HEK293T (cell line): ENCODE results near the gene SEC14L1.

Experiments
- CTCF ChIA-PET: fragments of 350-600 bp; formaldehyde crosslinking; extraction: SDS; loops from one replicate; lab custom pipeline; 2021; ENCODE audit warnings: antibody characterized with exemption, inconsistent platforms; lab: Yijun Ruan, JAX
- POLR2A ChIA-PET: fragments of 350-600 bp; formaldehyde crosslinking; extraction: SDS; loops from one replicate; lab custom pipeline; 2020; ENCODE audit warnings: antibody characterized with exemption, inconsistent platforms; lab: Yijun Ruan, JAX
- DNase-seq: peaks from one replicate; pipeline ENCODE4 v3.0.0; 2012; ENCODE audit warnings: mixed read lengths; ENCODE audit errors: extremely low spot score
- ARNT ChIP-seq: fragments of 450-650 bp; IDR thresholded peaks from 2 replicates; pipeline ENCODE4 v1.6.1; 2017; ENCODE audit warnings: mild to moderate bottlenecking
- BHLHE40 ChIP-seq: fragments of 450-650 bp; IDR thresholded peaks from 2 replicates; pipeline ENCODE4 v1.6.1; 2016; ENCODE audit warnings: mild to moderate bottlenecking, moderate library complexity, borderline replicate concordance
- CTBP1 ChIP-seq: fragments of 450-650 bp; IDR thresholded peaks from 2 replicates; pipeline ENCODE4 v1.6.1; 2016; ENCODE audit warnings: borderline replicate concordance
- ELF4 ChIP-seq: fragments of 450-650 bp; IDR thresholded peaks from 2 replicates; pipeline ENCODE4 v1.6.1; 2017; ENCODE audit warnings: antibody characterized with exemption
- FOXA1 ChIP-seq: fragments of 450-650 bp; IDR thresholded peaks from 2 replicates; pipeline ENCODE4 v1.6.1; 2016; ENCODE audit warnings: mild to moderate bottlenecking
- FOXK2 ChIP-seq: fragments of 450-650 bp; IDR thresholded peaks from 2 replicates; pipeline ENCODE4 v1.6.1; 2016; ENCODE audit warnings: mild to moderate bottlenecking
- FOXM1 ChIP-seq: fragments of 450-650 bp; IDR thresholded peaks from 2 replicates; pipeline ENCODE4 v1.6.1; 2017; ENCODE audit warnings: mild to moderate bottlenecking, borderline replicate concordance
- HDGF ChIP-seq: fragments of 450-650 bp; IDR thresholded peaks from 2 replicates; pipeline ENCODE4 v1.6.1; 2017; ENCODE audit warnings: antibody characterized with exemption, borderline replicate concordance
- L3MBTL2 ChIP-seq: fragments of 450-650 bp; conservative IDR thresholded peaks from 2 replicates; pipeline ENCODE4 v1.6.1; 2016; ENCODE audit warnings: mild to moderate bottlenecking
- LEF1 ChIP-seq: fragments of 450-650 bp; IDR thresholded peaks from 2 replicates; pipeline ENCODE4 v1.6.1; 2017; ENCODE audit warnings: mild to moderate bottlenecking, borderline replicate concordance
- NFRKB ChIP-seq: fragments of 450-650 bp; IDR thresholded peaks from 2 replicates; pipeline ENCODE4 v1.6.1; 2016; ENCODE audit warnings: mild to moderate bottlenecking, moderate library complexity
- SP1 ChIP-seq: fragments of 450-650 bp; IDR thresholded peaks from 2 replicates; pipeline ENCODE4 v1.6.1; 2017
- SUZ12 ChIP-seq: fragments of 450-650 bp; IDR thresholded peaks from 2 replicates; pipeline ENCODE4 v1.6.1; 2016; ENCODE audit warnings: mild to moderate bottlenecking
- TARDBP ChIP-seq: fragments of 450-650 bp; IDR thresholded peaks from 2 replicates; pipeline ENCODE4 v1.6.1; 2016
- ZNF384 ChIP-seq: fragments of 450-650 bp; IDR thresholded peaks from 2 replicates; pipeline ENCODE4 v1.6.1; 2016
- TF ChIP-seq, protein P1 (sequence below): fragments of 450-650 bp; IDR thresholded peaks from 2 replicates; pipeline ENCODE4 v1.6.1; 2016

SEC14L1 gene

DNA sequence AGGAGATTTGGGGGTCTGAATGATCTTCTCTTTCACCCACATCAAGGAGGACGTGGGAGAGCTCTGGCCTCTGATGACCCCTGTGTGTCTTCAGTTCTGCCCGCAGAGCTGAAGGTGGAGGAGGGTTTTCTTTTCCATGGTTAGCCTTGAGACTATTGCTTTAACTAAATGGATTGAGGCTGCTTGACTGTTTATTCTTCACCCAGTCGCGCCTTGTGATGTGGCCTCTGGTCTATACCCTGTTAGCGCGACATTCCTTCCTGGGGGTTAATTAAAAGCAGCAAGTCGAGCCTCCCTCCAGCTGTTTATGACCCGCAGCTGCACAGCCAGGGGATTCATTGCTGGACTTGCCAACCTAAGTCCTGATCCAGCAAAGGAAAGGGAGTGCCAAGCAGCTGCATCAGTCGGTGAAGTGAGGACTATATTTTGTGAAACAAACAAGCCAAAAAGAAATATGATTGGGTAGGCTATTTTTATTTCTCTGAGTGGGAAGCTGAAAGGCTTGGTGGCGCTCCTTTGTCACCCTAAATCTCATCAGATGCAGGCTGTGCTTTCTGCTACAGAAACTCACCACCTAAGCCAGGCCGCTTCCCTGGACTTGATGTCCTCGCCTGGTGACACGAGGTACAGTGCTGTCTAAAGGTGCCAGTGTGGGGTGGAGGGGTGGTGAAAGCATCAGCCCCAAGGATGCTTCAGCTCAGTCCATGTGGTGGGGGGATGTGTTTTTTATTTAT, 11.0 kb upstream of the SEC14L1 start:
- CTCF ChIA-PET, result no interaction called here
- no peak for DNase-seq
- no peak for TF ChIP-seq FOXA1
- no peak for TF ChIP-seq ZNF384
- no peak for TF ChIP-seq SP1
- POLR2A ChIA-PET, result interaction anchor here (0.9 to 2.6 kb wide), 2 partner anchors 11 to 41 kb away, joined by 3 to 15 read pairs; partner anchors contain the start of gene SEC14L1

DNA sequence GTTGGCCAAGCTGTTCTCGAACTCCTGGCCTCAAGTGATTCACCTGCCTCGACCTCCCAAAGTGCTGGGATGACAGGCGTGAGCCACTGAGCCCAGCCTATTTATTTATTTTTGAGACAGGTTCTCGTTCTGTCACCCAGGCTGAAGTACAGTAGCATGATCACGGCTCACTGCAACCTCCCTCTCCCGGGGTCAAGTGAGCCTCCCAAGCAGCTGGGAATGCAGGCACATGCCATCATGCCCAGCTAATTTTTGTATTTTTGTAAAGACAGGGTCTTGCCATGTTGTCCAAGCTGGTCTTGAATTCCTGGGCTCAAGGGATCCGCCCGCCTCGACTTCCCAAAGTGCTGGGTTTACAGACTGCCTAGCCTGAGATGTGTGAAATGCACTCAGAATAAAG, 10.2 kb upstream of the SEC14L1 start:
- DNase-seq, result no peak
- POLR2A ChIA-PET, result interaction anchor here (2.6 to 2.7 kb wide), 2 partner anchors 10 kb away, joined by 13 to 15 read pairs; partner anchors contain the start of gene SEC14L1
- CTCF ChIA-PET, result no interaction called here

DNA sequence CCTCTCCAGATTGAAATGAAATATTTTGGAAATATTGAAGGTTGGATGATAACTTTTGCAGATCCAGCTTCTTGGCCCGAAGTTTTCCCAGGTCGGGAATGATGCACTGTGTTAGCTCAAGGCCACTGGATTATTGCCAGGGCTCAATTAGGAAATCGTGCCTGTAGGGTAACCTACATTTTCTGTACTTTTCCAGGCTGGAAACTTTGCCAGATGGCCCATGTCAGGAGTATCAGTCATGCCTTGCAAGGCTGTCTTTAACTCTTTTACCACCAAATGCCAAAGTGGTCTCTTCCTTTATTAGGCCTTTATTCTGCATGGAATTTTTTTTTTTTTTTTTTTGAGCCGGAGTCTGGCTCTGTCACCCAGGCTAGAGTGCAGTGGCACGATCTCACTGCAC, 8.9 kb upstream of the SEC14L1 start:
- no peak for DNase-seq
- CTCF ChIA-PET, result interaction anchor here (0.7 kb wide), 1 partner anchor 14 kb away, joined by 5 read pairs; no protein-coding TSS in a partner anchor
- no peak for TF ChIP-seq FOXA1
- TF ChIP-seq, protein P1, sequence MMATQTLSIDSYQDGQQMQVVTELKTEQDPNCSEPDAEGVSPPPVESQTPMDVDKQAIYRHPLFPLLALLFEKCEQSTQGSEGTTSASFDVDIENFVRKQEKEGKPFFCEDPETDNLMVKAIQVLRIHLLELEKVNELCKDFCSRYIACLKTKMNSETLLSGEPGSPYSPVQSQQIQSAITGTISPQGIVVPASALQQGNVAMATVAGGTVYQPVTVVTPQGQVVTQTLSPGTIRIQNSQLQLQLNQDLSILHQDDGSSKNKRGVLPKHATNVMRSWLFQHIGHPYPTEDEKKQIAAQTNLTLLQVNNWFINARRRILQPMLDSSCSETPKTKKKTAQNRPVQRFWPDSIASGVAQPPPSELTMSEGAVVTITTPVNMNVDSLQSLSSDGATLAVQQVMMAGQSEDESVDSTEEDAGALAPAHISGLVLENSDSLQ, result no peak
- TF ChIP-seq FOXK2, result no peak
- no peak for TF ChIP-seq ZNF384
- no peak for TF ChIP-seq NFRKB
- TF ChIP-seq ELF4, result no peak
- no peak for TF ChIP-seq CTBP1
- no peak for TF ChIP-seq L3MBTL2
- TF ChIP-seq FOXM1, result no peak
- TF ChIP-seq LEF1, result no peak
- no peak for TF ChIP-seq SUZ12
- TF ChIP-seq HDGF, result no peak
- TF ChIP-seq ARNT, result no peak
- POLR2A ChIA-PET, result interaction anchor here (2.7 kb wide), 1 partner anchor 8 kb away, joined by 13 read pairs; the partner anchor contains the start of gene SEC14L1

More for the DNA sequence above, 10.2 kb upstream of the SEC14L1 start:
- TF ChIP-seq CTBP1 (no peak), FOXK2 (no peak)

DNA sequence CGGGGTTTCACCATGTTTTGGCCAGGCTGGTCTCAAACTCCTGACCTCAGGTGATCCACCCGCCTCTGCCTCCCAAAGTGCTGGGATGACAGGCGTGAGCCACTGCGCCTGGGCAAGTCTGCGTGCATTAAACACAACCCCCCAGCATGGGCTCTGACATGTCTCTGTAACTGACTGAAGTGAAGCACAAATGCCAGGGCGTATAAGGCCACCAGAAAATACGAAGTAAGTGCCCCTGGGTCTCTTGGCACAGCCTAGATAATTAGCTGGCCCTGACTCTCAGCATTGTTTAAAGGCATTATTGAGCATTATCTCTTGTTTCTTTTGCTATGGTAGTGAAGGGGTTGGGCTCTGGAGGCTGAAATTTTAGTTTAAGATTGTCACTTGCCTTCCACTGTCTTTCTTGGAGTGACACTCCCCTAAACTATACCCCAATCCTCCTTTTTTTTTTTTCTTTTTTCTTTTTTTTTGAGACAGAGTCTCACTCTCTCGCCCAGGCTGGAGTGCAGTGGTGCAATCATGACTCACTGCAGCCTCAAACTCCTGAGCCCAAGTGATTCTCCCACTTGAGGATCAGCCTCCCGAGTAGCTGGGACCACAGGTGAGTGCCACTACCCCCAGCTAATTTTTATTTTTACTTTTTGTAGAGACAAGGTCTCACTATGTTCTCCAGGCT, 8.2 kb upstream of the SEC14L1 start:
- ChIA-PET POLR2A (interaction anchor here (2.7 kb wide), 1 partner anchor 8 kb away, joined by 13 read pairs; the partner anchor contains the start of gene SEC14L1), CTCF (interaction anchor here (0.6 kb wide), 1 partner anchor 44 kb away, joined by 9 read pairs; no protein-coding TSS in a partner anchor)
- DNase-seq, result no peak
- TF ChIP-seq ZNF384 (no peak), FOXK2 (no peak), SUZ12 (no peak), HDGF (no peak), LEF1 (no peak), NFRKB (no peak), FOXA1 (no peak), FOXM1 (no peak), SP1 (no peak), TARDBP (no peak), ELF4 (no peak), BHLHE40 (no peak), L3MBTL2 (no peak), ARNT (no peak), CTBP1 (no peak)
- TF ChIP-seq, protein P1, result no peak

DNA sequence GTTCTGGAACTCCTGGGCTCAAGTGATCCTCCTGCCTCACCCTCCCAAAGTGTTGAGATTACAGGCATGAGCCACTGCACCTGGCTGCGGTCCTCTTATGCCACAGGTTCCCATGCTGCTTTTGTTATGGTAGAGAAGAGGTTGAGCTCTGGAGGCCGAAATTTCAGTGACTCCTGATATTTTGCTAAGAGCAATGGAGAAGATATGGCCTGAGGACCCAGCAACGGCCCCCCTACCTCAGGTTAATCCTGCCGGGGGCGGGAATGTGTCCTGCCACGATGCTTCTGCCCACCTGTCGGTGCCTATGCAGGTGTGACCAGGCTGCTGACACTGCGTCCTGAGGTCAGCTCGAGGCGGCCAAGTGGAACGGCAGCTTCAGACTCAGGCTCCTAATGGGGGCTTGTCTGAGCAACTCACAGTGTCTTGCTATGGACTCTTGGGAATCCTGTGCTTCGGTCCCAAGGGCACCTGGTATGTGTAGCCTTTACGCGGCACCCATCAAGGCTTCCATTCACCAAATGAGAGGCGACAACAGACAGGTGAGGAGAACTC, 7.6 kb upstream of the SEC14L1 start:
- ChIA-PET POLR2A (interaction anchor here (2.7 kb wide), 1 partner anchor 7 kb away, joined by 13 read pairs; the partner anchor contains the start of gene SEC14L1), CTCF (interaction anchor here (0.6 kb wide), 1 partner anchor 45 kb away, joined by 9 read pairs; no protein-coding TSS in a partner anchor)
- no peak for DNase-seq
- no peak for TF ChIP-seq BHLHE40
- TF ChIP-seq FOXM1, result no peak
- TF ChIP-seq HDGF, result no peak
- TF ChIP-seq SUZ12, result no peak
- no peak for TF ChIP-seq ARNT
- no peak for TF ChIP-seq FOXA1
- no peak for TF ChIP-seq ZNF384
- TF ChIP-seq TARDBP, result no peak
- TF ChIP-seq, protein P1, result no peak
- no peak for TF ChIP-seq L3MBTL2
- no peak for TF ChIP-seq ELF4
- TF ChIP-seq LEF1, result no peak
- TF ChIP-seq CTBP1, result no peak

DNA sequence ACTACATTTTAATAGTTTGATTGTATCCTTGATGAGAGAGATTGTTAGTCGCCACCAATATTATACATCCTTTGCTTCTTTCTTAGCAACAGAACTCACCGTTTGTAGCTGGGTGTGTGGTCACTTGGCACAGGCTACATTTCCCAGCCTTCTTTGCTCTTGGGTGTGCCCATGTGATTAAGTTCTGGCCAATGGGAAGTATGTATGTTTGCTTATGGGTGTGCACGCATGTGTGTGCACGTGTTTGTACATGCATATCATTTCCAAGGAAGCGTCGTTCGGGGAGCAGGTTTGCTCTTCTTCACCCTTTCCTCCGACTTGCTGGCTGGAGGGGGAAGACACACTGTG, 4.4 kb upstream of the SEC14L1 start:
- no peak for DNase-seq
- CTCF ChIA-PET, result no interaction called here
- POLR2A ChIA-PET, result no interaction called here
- no peak for TF ChIP-seq TARDBP
- no peak for TF ChIP-seq ZNF384
- TF ChIP-seq SUZ12, result no peak
- no peak for TF ChIP-seq NFRKB
- TF ChIP-seq, protein P1, result no peak
- TF ChIP-seq BHLHE40, result no peak
- TF ChIP-seq FOXM1, result no peak
- TF ChIP-seq CTBP1, result no peak
- TF ChIP-seq FOXA1, result no peak
- TF ChIP-seq L3MBTL2, result no peak
- TF ChIP-seq ELF4, result no peak
- no peak for TF ChIP-seq HDGF
- TF ChIP-seq FOXK2, result no peak
